A673 (cell line): ENCODE data around the gene NKX1-1. TPM values are rescaled to one million over a fixed set of nuclear protein-coding genes. Genes with fewer than 3 reads are reported as not detected.

Source experiments
- BruUV-seq: library from RNA; stranded (reverse); fragments of 400-500 nt; replicated peaks from 2 replicates; lab custom pipeline; 2021; lab: Mats Ljungman, UMichigan
- CTCF ChIA-PET: fragments of 300-600 bp; sonication (Branson Sonifier 250); formaldehyde crosslinking; loops from one replicate; lab custom pipeline; 2022; ENCODE audit warnings: antibody characterized with exemption; lab: Charles Lee
- POLR2A ChIA-PET: fragments of 300-600 bp; sonication (Branson Sonifier 250); formaldehyde crosslinking; loops from one replicate; lab custom pipeline; 2022; ENCODE audit warnings: antibody characterized with exemption; ENCODE audit not compliant: low non-redundant PET; lab: Charles Lee
- DNase-seq: peaks from one replicate; pipeline ENCODE4 v3.0.0-alpha.2; 2015; ENCODE audit warnings: low spot score
- H3K27ac ChIP-seq: fragments of 200-600 bp; sonication (generic); 2 replicates; pipeline ENCODE4 v1.5.1; 2016; ENCODE audit warnings: mixed run types, low read depth, mild to moderate bottlenecking, mixed read lengths, antibody characterized with exemption, low read length; ENCODE audit not compliant: poor library complexity, severe bottlenecking
- H3K27me3 ChIP-seq: fragments of 200-600 bp; sonication (generic); replicated peaks from 2 replicates; pipeline ENCODE4 v1.6.1; 2017; ENCODE audit warnings: mixed run types, low read depth, mild to moderate bottlenecking, mixed read lengths, antibody characterized with exemption, low read length; ENCODE audit not compliant: insufficient read depth, poor library complexity
- H3K36me3 ChIP-seq: fragments of 200-600 bp; sonication (generic); 2 replicates; pipeline ENCODE4 v1.6.1; 2016; ENCODE audit warnings: mixed run types, mild to moderate bottlenecking, mixed read lengths, antibody characterized with exemption, low read length; ENCODE audit not compliant: insufficient read depth, poor library complexity, severe bottlenecking
- H3K4me1 ChIP-seq: fragments of 200-600 bp; sonication (generic); 2 replicates; pipeline ENCODE4 v1.6.1; 2017; ENCODE audit warnings: mixed run types, mild to moderate bottlenecking, mixed read lengths, antibody characterized with exemption, low read length; ENCODE audit not compliant: insufficient read depth, poor library complexity, severe bottlenecking
- H3K4me3 ChIP-seq: fragments of 200-600 bp; sonication (generic); 2 replicates; pipeline ENCODE4 v1.5.1; 2016; ENCODE audit warnings: low read depth, mixed run types, mild to moderate bottlenecking, mixed read lengths, low read length; ENCODE audit not compliant: poor library complexity, severe bottlenecking
- H3K9me3 ChIP-seq: fragments of 200-600 bp; sonication (generic); 2 replicates; pipeline ENCODE4 v1.6.1; 2016; ENCODE audit warnings: mixed run types, low read depth, mild to moderate bottlenecking, mixed read lengths, antibody characterized with exemption, low read length; ENCODE audit not compliant: poor library complexity, severe bottlenecking
- EZH2 ChIP-seq: fragments of 200-600 bp; sonication (generic); IDR thresholded peaks from 2 replicates; pipeline ENCODE4 v1.6.1; 2017; ENCODE audit warnings: borderline replicate concordance, low read depth, mild to moderate bottlenecking, mixed read lengths, antibody characterized with exemption, low read length; ENCODE audit not compliant: poor library complexity, severe bottlenecking
- intact Hi-C: fragments of 100-400 bp; cut with micrococcal nuclease; formaldehyde crosslinking; loops from one replicate; pipeline ENCODE4 v1.10.0; 2022; ENCODE audit not compliant: unreplicated experiment
- total RNA-seq: library from RNA; stranded (reverse); gene quantifications from 2 replicates; pipeline ENCODE4 v1.2.3, GENCODE V29; 2021
- TF ChIP-seq, protein P1 (sequence below): fragments of 300-800, 200-600 bp; sonication (generic); conservative IDR thresholded peaks from 2 replicates; pipeline ENCODE4 v1.5.1; 2017; ENCODE audit warnings: low read depth, mild to moderate bottlenecking, antibody characterized with exemption, low read length, moderate library complexity, mixed read lengths

Gene NKX1-1
- total RNA-seq, 1 experiment from 2014 or later: not detected

DNA sequence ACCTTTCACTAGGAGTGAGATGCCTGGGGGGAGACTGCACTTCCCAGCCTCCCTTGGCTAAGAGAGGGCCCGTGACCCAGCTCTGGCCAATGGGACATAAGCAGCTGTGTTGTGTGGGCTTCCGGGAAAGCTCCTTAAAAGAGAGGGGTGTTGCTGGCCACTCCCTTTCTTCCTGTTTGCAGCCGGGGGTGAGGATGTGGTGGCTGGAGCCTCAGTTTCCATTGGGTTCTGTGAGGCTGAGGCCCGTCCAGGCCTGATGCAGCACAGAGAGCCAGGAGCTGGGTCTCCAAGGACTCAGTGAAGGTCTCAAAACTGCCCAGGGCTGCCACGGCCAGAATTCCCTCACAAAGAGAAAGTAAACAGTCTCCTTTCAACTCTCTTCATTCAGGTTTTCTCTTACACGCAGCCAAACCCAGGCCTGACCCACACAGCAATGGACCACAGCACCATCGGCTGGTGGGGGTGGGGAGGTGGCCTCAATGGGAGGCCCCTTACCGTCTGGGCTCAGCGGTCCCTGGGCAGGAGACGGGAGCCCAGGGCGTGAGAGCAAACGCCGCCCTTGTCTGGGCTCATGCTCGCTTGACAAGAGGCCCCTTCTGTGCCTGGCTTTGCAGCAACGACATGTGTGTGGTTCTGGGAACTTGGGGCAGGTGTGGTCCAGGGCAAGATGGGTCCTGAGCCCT is 6.6 kb downstream of the NKX1-1 start:
- intact Hi-C loops: no loop called here
- POLR2A ChIA-PET: no interaction called here
- Histone ChIP-seq H3K4me1 (no peaks in the 10 kb centered on the region), H3K4me3 (no peak overlapping the region), H3K36me3 (no peaks in the 10 kb centered on the region), H3K9me3 (peaks cover 14% of the 10 kb centered on the region), H3K27ac (no peak overlapping the region), H3K27me3 (peaks cover 44% of the 10 kb centered on the region)
- no TSS peak for BruUV-seq
- TF ChIP-seq, protein P1, sequence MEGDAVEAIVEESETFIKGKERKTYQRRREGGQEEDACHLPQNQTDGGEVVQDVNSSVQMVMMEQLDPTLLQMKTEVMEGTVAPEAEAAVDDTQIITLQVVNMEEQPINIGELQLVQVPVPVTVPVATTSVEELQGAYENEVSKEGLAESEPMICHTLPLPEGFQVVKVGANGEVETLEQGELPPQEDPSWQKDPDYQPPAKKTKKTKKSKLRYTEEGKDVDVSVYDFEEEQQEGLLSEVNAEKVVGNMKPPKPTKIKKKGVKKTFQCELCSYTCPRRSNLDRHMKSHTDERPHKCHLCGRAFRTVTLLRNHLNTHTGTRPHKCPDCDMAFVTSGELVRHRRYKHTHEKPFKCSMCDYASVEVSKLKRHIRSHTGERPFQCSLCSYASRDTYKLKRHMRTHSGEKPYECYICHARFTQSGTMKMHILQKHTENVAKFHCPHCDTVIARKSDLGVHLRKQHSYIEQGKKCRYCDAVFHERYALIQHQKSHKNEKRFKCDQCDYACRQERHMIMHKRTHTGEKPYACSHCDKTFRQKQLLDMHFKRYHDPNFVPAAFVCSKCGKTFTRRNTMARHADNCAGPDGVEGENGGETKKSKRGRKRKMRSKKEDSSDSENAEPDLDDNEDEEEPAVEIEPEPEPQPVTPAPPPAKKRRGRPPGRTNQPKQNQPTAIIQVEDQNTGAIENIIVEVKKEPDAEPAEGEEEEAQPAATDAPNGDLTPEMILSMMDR: no peak
- no peak for TF ChIP-seq EZH2
- DNase-seq: no peak
- CTCF ChIA-PET: no interaction called here

DNA sequence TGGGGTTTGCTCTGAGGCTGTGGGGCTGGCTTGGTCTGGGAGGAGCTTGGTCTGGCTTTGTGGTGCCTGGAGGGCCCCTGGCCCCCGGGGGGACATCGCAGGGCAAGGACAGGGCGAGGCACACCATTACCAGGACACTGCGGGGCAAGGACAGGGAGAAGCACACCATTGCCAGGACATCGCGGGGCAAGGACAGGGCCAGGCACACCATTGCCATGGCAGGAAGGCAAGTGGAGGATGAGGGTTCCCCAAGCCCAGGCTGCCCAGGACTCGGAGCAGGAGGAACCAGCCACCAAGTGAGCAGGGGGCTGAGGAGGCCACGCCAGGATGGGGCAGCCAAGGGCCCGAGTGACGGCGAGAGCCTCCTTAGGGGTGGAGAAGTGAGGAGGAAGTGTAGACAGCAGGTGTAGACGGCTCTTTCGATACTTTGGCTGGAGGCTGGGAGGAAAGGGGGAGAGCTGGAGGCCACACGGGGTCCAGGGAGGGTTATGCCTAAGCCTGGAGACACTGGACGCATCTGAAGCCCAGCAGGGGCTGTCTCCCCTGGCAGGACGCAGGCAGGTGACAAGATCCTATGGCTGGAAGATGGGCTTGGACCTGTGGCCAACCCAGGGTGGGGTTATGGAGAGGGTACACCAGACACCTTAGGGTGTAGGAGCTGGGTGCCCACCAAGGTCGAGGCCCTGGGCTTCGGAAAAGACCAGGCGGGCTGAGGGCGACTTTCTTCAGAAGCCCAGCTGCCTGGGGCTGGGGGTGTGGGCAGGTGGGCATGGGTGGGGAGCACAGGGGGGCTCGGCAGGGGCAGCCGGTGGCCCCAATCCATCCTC is 7.3 kb downstream of the NKX1-1 start:
- intact Hi-C loops: no loop called here
- H3K27ac ChIP-seq: no peak overlapping the region
- H3K4me3 ChIP-seq: no peak overlapping the region
- TF ChIP-seq, protein P1: no peak
- TF ChIP-seq EZH2: no peak
- no peak for DNase-seq
- no peaks in the 10 kb centered on the region for H3K36me3 ChIP-seq
- H3K9me3 ChIP-seq: peaks cover 14% of the 10 kb centered on the region
- peaks cover 37% of the 10 kb centered on the region for H3K27me3 ChIP-seq
- ChIA-PET CTCF (no interaction called here), POLR2A (no interaction called here)
- no TSS peak for BruUV-seq
- no peaks in the 10 kb centered on the region for H3K4me1 ChIP-seq

DNA sequence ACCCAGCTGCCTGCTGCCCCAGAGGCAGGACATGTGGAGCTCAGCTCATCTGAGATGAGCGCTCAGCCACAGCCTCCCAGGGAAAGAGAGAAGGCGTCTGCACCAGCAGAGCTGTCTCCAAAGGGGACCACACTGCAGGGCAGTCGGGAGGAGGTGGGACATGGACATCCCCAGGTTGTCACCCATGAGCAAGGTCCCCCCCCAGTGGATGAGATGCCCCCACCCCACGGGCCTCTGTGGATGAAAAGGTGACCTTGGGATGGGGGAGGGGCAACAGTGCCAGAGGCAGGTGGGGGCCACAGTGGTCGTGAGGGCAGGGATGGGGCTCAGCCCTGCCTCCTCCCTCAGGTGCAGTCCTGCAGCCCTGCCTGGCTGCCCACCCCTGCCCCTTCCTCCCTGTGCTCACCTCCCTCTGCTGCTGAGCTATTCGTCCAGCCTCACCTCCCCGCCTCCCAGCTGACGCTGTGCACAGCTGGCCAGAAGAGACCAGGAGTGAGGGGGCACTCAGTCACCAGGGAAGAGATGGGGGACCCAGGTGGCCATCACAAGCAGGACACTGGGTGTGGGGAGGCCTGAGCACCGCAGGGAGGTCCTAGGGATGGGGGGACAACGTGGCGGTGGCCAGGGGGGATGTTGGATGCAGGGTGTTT is 9.3 kb downstream of the NKX1-1 start:
- Histone ChIP-seq H3K4me1 (no peaks in the 10 kb centered on the region), H3K4me3 (no peak overlapping the region), H3K27ac (no peak overlapping the region), H3K36me3 (no peaks in the 10 kb centered on the region), H3K9me3 (peaks cover 14% of the 10 kb centered on the region), H3K27me3 (peaks cover 17% of the 10 kb centered on the region)
- ChIA-PET POLR2A (no interaction called here), CTCF (no interaction called here)
- intact Hi-C loops: no loop called here
- BruUV-seq: no TSS peak
- DNase-seq: no peak
- no peak for TF ChIP-seq EZH2
- TF ChIP-seq, protein P1: no peak
